ENCODE measurements around the gene HRH1. TPM values are rescaled to one million over a fixed set of nuclear protein-coding genes. Genes with fewer than 3 reads are reported as not detected.
"Not testable (repeated sequence)": the region's sequence is repeated elsewhere in the genome, so short reads cannot be mapped to it uniquely, and the experiment has no call there.

HRH1 gene
- polyA plus RNA-seq, 1 donor: 2.0 TPM

- no peak for DNase-seq
Observed at GRCh38 chr3:11204697-11205348, 50.5 kb downstream of the HRH1 start.

GRCh38 chr3:11205881-11206280 is 51.6 kb downstream of the HRH1 start:
- DNase-seq: not testable (repeated sequence)

- no peak for DNase-seq
Observed at GRCh38 chr3:11206316-11206715, 52.0 kb downstream of the HRH1 start.

- DNase-seq: no peak
Observed at GRCh38 chr3:11206953-11207352, 52.7 kb downstream of the HRH1 start.

GRCh38 chr3:11211531-11212298 is 57.4 kb downstream of the HRH1 start:
- DNase-seq: no peak

- DNase-seq: no peak
Observed at GRCh38 chr3:11212299-11212608, 58.0 kb downstream of the HRH1 start.

- DNase-seq: no peak
Observed at GRCh38 chr3:11212784-11213183, 58.5 kb downstream of the HRH1 start.

GRCh38 chr3:11213810-11214450 is 59.6 kb downstream of the HRH1 start:
- DNase-seq: no peak

GRCh38 chr3:11214451-11214978 is 60.2 kb downstream of the HRH1 start:
- DNase-seq: no peak

GRCh38 chr3:11217370-11217769 is 63.1 kb downstream of the HRH1 start:
- not testable (repeated sequence) for DNase-seq

GRCh38 chr3:11220230-11220629 is 65.9 kb downstream of the HRH1 start:
- no peak for DNase-seq

GRCh38 chr3:11221818-11222415 is 67.6 kb downstream of the HRH1 start:
- no peak for DNase-seq

- no peak for DNase-seq
Observed at GRCh38 chr3:11224010-11224409, 69.7 kb downstream of the HRH1 start.

GRCh38 chr3:11224870-11225229 is 70.6 kb downstream of the HRH1 start:
- DNase-seq: no peak

- no peak for DNase-seq
Observed at GRCh38 chr3:11226042-11226370, 71.7 kb downstream of the HRH1 start.

- DNase-seq: no peak
Observed at GRCh38 chr3:11228041-11228440, 73.7 kb downstream of the HRH1 start.

GRCh38 chr3:11230125-11230524 is 75.8 kb downstream of the HRH1 start:
- DNase-seq: no peak

- DNase-seq: no peak
Observed at GRCh38 chr3:11230832-11231231, 76.5 kb downstream of the HRH1 start.

GRCh38 chr3:11235385-11235784 is 81.1 kb downstream of the HRH1 start:
- DNase-seq: no peak

GRCh38 chr3:11236588-11237461 is 82.5 kb downstream of the HRH1 start:
- peak; percentile 27 for DNase-seq

- DNase-seq: no peak
Observed at GRCh38 chr3:11238060-11238459, 83.8 kb downstream of the HRH1 start.

- DNase-seq: no peak
Observed at GRCh38 chr3:11238880-11239279, 84.6 kb downstream of the HRH1 start.

All from left kidney (tissue), 2 donors.